Stimulated activated CD4-positive, alpha-beta T cell treated with anti-CD3 and anti-CD28 coated beads, Interleukin-2, amount 100 ng/mL, for 4 hours (primary cell): Measurements from ENCODE around the gene MEGF10.

ENCODE experiments used
- DNase-seq: peaks from one replicate; pipeline ENCODE4 v3.0.0-alpha.2; 2020; ENCODE audit warnings: low read depth

MEGF10 gene

DNA sequence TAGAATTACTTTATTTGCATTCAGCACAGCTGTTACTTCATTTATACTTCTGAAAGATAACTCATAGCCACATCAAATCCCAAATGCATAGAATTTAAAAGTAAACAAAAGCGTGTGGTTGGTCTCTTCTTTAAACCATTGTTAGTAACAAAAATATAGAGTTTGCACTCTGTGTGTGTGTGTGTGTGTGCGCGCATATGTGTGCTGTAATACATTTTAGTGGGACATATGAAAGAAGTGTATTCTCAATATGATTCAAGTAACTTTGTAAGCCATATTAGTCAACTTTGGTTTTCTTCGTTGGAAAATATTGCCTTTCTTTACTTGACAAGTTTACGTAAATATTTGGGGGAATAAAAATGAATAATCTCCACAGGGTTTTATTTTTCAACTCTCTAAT is 120.8 kb downstream of the MEGF10 start:
- no peak for DNase-seq

DNA sequence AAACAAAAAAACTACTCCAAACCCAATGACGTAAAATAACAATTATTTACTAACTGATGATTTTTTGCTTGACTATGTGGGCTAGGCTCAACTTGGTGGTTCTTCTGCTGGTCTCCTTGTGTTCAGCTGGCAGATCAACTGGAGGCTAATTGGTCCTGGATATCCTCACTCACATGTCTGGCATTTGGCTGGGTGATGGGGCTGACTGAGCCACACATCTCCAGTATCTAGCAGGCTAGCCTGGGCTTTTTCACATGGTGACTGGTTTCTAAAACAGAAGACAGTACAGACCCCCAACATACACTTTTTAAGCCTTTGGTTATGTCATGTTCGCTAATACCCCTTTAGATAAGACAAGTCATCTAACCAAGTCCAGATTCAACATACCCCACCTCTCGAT is 122.1 kb downstream of the MEGF10 start:
- DNase-seq: no peak

DNA sequence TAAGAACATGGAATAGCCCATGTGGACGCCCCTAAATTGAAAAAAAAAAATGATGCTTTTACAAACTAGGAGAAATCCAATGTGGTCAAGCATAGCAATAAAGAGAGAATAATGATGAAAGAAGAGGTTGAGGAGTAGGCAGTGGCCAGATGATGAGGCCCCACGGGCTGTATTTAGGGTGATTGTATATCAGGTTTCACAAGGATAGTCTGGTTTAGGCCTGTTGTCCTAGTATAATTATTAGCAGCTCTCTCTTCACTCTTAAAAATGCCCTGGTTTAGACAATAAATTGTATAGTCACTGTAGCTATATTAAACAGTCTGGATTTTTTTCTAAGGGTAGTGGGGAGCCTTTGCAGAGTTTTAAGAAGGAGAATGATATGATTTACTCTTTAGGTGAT is 124.4 kb downstream of the MEGF10 start:
- DNase-seq: no peak

DNA sequence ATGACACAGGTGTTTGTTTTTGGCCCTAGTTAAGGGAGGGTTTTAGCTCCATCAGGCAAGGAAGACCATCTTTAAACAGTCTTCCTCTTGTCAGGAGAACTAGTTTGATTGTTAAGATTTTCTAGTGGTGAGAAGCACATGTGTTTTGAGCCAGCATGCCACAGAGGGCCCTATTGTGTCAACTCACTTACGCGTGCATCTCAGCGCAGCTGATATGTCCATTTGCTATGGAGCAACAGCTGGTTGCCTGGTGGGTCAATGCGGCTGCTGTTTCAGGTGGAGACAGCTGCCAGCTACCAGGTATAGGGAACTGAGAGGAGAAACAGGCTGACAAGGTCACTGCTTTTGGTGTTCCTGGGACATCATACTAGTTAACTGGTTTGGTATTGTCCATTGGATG is 126.3 kb downstream of the MEGF10 start:
- DNase-seq: no peak

DNA sequence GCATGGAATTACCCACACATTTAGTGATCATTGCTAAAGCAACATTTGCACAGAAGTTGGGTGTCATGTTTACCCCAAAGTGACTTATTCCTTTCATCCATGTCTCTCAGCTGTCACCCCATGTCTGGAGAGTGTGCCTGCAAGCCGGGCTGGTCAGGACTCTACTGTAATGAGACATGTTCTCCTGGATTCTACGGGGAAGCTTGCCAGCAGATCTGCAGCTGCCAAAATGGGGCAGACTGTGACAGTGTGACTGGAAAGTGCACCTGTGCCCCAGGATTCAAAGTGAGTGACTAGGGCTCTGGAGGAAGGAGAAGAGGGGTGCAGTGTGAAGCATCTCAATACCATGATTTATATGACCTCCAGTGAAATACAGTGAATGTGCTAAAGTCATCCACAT is 126.9 kb downstream of the MEGF10 start:
- no peak for DNase-seq

DNA sequence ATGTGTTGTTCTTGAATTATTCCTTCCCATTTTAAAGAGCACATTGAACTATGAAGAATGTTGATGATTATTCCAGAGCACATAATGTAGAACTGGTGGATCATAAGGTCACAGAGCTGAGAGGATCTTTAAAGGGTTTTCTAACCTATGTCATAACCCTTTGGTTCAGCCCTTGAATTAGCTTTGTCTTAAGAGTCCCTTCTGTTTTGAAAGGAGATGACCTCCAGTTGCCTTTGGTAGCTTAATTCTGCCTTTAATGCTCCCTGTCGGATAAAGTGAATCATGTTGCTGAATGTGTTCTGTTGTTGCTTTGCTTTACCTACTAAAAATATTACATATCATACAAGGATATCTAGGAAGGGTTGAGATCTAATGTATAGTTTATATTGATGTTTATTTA is 127.8 kb downstream of the MEGF10 start:
- DNase-seq: no peak

DNA sequence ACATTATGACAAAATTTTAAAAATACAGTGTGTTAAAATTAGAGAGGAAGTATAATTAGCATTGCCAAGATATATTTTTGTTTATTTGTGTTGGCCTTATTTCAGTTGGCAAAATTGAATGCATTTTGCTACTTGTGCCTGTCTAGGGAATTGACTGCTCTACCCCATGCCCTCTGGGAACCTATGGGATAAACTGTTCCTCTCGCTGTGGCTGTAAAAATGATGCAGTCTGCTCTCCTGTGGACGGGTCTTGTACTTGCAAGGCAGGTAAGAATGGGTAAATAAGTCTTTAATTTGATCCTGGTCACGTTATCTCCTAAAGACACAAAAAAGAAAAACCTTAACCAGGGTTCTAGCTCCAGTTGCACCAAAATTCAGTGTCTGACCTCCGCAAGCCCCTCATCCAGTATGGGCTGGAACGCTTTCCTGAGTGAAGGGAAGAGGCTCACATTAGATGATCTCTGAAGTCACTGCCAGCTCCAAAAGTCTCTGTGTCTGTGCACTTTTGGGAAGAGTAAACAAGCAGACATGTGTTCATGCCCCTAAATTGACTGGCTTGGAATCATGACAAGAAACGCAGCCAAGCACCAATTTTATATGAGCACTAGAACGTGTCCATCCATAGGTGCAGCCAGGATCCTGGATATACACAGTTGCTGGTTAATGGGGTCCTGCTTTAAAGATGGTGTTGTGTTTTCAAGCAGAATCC is 128.5 kb downstream of the MEGF10 start:
- DNase-seq: no peak

DNA sequence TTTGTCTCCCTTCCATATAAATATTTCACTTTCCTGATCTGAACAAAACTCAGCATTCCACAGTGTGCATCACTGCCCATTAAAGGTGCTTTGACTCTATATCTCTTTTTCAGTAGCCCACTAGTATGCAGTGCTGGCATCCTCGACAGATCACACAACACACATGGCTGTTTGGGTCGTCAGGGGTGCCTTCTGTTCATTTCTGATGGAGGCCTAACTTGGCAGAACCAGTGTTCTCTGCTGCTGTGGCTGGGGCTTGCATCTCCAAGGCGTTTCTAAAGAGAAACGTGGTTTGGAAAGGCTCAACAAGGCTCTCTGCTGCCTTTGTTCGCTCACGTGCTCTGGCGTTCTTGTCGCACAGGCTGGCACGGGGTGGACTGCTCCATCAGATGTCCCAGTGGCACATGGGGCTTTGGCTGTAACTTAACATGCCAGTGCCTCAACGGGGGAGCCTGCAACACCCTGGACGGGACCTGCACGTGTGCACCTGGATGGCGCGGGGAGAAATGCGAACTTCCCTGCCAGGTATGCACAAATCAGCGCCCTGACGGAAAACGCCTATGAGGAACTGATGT is 129.2 kb downstream of the MEGF10 start:
- no peak for DNase-seq

DNA sequence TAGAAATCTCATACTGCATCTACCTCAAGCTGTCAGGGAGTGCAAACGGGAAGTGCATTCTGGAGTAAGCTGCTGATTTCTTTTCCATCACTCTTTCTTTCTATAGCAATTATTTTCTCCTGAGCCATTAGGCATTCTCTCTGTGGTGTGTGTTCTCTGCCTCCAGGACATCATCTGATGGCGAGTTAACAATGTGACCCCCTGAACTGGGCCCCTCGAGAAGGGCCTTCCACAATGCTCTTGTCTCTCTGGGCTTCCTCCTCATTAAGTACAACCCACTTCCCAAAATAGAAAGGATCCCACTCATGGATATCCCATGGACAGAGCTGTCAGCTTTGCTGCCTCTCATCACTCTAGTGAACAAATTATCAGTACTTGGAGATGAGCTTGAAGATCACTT is 130.2 kb downstream of the MEGF10 start:
- DNase-seq: no peak

DNA sequence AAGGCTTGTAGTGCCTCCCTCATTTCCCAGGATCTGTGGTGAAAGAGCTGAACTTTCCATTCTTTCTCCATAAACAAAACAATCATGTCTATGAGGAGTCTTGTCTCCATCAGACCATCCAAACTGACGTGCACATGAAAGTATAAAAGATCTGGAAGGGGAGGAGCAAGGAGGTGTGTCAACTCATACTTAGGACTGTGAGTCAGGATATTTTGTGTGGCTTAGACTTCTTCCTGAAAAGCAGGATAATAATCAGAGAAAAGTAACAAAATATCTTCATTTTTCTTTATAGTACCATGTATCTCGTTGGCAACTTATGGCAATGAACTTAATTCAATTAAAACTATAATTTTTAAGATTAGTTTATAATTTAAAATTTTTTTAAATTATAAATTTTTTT is 130.9 kb downstream of the MEGF10 start:
- DNase-seq: no peak

DNA sequence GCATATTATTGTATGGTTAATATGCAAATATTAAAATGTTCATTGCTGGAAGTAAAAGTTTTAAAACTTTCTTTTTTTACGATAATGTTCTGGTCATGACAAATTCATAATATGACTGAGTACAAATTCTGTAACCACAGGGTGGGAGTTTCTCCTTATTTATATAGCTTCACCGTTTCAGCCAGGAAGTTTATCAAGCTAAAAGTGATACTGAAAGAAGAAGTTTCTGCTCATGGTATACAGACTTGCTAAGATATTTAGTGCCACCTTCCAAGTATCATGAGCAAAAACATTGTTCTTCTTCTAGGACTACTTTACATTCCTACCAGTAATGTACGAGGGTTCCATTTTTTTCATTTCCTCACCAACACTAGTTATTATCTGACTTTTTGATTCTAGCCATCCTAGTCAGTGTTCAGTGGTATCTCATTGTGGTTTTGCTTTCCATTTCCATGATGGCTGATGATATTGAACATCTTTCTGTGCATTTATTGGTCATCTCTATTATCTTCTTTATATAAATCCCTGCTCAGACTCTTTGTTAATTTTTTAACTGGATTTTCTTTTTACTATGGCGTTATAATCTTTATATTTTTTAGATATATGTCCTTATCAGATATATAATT is 132.7 kb downstream of the MEGF10 start:
- no peak for DNase-seq

DNA sequence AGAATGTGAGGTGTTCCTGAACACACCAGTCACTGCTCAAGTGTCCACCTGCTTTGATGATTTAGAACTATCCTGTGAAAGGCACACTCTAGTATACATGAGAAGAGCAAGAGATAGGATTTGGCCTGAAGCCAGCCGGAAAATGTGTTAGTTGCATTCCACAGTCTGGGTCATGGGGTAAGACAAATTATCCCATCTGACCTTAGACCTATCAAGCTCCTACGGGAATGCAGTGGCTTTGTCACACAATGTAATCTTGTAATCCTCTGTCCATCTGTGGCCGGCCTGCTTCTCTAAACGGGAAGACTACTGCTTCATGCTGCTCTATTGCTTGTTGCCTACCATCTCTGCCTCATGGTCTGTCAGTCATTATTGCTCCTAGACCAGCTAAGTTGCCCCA is 134.4 kb downstream of the MEGF10 start:
- DNase-seq: no peak

DNA sequence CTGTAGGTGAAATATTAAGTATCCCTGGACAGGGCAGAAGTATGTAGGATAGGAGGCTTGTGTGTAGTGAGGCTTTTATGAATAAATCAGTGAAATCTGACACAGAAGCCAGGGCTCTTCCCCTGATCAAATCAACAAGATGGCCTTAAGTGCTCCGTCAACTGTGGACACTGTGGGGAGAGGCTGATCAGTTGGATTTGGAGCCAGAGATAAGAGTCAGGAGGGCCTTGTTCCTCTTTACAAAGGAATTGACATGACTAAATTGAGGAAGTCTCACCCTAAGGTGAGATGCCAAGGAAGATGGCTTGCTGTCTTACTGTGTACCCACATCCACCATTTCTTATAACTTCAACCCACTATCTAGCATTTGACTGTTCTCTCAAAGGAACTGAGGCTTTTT is 135.3 kb downstream of the MEGF10 start:
- DNase-seq: no peak

DNA sequence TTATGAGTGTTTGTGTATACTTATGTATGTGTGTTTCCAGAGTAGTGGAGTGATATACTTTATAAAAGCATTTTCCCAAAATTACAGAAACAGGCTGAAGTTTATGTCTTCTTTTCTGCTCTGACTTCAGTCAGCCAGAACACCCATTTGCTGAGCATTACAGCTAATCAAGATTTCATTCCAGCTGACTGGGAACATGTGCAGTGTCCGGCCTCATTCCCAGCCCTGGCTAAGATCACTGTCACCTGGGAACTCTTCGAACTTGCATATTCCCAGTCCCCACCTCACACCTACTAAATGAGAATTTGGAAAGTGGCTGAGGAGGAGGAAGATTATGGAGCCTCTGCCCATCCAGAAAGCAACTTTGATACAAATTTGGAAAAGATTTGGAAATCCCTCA is 136.1 kb downstream of the MEGF10 start:
- DNase-seq: no peak

DNA sequence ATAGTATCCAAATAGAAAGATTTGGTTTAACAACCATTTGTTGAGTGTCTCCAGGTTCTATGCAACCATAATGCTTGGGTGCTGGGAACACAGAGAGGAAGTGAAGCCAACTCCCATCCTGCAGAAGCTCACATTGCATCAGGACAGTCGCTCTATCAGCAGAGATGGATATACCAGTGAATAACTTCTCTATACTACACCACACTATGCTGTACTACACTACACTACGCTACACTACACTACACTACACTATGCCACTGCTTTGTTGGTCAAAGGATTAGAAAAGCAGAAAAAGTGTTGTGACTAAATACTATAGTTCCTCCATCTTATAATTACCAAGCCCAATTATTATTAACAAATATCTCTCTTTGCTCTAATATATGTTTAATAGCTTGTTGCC is 137.7 kb downstream of the MEGF10 start:
- DNase-seq: no peak

DNA sequence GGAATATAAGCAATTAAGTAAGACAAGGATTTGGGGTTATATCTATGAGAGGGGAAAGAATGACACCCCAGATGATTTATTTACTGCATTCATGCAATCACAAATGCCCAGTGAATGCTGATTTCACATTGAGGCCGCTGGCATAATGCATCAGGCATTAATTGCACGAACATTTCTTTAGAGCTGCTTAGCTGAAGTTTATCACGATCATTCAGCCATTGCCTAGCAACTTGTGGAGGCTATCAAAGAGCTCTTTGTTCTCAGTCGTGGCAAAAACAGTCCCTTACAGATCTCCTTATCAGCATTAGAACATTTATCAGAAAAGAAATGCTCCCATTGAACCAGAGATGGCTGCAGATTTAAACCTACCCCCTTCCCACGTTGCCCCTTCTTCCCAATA is 138.2 kb downstream of the MEGF10 start:
- DNase-seq: no peak

DNA sequence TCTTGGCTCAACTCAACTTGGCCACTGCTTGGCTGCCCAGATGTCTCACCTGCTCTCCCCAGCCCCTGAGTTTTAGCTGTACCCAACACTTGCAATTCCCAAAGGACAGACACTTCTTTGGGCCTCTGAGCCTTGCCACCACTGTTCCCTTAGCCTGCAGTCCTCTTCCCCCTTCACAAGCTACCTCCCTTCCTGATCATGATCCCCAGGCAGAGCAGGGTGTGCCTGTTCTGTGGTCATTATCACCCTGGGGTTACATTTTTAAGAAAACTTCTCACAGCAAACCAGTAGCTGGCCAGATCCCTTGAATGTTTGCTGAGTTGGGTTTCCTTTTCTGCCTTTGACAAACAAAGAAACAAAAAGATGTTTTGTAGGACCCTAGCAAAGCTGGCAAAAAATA is 139.3 kb downstream of the MEGF10 start:
- DNase-seq: no peak

DNA sequence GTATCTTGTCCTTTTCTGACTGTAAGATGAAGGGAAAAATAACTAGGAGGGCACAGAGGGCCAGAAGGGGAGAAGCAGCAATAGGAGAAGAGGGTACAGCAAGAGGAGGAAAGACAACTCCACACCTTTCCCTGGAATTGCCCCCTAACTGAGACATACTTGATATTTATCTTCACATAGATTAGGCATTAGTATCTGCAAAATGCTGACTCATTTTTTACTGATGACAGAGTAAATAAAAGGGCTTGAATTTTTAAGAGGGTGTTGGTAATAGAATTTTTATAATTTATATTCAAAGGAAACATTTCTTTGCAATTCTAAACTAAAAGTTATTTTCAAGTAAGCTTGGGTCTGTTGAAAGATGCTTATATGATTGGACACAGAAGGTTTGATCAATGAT is 140.0 kb downstream of the MEGF10 start:
- no peak for DNase-seq

DNA sequence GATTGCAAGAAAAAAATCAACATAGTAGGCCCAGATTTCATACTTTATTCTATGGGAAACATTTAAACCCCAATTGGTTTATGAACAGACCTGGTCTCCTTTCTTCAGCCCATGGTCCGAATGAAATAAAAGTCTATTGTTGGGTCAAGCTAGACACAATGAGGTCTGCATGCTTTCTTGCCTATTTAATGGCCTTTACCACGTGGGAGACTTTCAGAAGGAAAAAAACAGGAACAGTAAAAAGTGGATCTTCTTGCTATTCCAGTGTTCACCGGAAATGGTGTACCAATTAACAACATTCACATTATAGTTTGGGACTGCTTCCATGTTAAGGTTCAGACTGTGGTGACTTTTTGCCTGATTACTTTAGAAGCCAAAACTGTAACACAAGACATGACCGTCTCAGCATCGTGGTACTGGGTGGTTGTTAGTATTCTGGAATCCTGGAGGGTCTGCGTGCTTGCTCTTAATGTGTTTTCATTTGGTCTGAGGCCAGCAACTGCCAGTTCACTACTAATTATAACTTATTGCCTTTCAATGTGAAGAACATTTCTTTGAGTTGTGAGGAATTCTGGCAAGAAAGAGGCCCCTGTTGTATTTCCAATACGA is 141.5 kb downstream of the MEGF10 start:
- DNase-seq: no peak

DNA sequence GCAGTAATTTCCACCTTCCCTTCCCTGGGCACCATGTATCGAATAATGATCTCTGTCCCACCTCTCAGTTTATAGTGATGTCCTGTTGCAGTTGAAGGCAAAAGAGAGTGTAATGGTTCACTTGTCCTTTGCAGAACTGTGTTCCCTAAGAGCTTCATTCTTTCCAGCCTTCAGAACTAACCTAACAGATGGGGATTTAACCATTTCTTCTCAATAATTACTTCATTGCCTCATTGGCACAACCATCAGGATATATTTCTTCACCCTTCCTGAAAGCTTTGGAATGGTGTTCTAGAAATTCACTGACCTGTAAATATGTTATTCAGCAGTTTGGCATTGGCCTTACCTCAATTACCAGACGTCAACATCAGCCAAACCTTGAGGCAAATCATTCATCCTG is 142.9 kb downstream of the MEGF10 start:
- DNase-seq: no peak

DNA sequence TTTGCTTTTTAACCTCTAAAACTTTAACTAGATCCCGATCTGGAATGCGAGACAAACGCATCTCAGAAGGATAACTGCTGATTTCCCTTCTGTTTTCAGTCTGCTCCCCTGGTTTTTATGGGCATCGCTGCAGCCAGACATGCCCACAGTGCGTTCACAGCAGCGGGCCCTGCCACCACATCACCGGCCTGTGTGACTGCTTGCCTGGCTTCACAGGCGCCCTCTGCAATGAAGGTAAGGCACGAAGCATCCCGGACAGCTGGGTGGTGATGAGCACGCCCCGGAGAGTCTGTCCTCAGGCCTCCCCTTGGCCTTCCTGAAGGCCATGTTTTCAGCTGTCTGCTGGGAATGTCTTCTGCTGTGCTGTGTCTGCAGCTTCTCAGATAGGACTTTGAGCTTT is 144.0 kb downstream of the MEGF10 start:
- no peak for DNase-seq

DNA sequence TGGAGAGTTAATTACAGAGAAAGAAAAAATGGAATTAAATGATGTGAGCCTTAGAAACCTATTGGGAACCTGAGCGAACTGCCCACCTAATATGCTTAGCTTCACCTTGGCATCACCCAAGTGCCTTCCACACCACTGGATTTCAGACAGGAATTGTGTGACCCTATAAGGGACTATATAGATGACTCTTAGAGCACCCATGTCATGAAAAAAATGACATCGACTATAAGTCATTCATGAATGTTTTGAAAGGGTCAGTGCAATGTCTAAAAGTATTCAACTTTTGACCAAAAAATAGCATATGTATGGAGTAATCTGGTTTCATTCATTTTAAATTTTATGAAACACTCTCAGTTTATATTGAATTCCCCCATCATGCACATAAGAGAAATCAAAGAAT is 145.2 kb downstream of the MEGF10 start:
- no peak for DNase-seq

DNA sequence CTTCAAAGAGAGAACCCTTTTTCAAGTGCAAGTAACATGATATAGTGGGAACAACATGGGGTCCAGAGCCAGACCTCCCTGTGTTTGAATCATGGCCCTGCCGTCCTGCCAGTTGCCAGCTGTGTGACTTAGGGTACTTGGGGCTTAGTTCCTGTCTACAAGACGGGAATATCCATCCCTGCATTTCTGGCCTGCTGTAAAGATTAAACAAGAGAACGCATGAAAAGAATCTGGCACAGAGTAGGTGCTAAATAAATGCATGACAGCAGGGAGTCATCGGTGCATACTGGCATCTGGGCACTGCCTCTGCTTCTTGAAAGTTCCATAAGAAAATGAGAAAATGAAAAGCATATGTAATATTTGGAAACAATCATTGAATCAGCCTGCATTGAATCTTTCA is 149.0 kb downstream of the MEGF10 start:
- no peak for DNase-seq

DNA sequence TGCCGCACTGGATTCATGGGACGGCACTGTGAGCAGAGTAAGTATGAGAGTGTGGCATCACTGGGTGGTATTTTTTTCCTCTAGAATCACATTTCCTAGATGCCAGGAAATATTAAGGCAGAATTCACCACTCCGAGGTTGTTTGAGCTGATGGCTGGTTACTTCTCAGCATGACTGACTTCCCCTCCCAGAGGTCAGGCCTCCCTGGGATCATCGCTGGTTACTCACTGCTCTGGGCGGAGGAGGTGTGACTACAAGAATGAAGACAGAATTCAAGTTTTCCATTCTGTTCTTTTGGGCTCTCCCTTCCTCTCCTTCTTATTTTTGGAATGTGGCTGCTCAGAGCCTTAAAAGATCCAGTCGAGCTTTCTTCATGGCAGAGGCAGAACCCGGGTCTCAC is 150.2 kb downstream of the MEGF10 start:
- DNase-seq: no peak
